ENCODE measurements around the gene C10orf62. TPM values are rescaled to one million over a fixed set of nuclear protein-coding genes. Genes with fewer than 3 reads are reported as not detected.

C10orf62 gene
- total and polyA plus RNA-seq, 2 of the 8 experiments (the other 6 are each of a cell fraction or from before 2014, with no cell fraction given): 0.05 TPM; not detected in 1

DNA sequence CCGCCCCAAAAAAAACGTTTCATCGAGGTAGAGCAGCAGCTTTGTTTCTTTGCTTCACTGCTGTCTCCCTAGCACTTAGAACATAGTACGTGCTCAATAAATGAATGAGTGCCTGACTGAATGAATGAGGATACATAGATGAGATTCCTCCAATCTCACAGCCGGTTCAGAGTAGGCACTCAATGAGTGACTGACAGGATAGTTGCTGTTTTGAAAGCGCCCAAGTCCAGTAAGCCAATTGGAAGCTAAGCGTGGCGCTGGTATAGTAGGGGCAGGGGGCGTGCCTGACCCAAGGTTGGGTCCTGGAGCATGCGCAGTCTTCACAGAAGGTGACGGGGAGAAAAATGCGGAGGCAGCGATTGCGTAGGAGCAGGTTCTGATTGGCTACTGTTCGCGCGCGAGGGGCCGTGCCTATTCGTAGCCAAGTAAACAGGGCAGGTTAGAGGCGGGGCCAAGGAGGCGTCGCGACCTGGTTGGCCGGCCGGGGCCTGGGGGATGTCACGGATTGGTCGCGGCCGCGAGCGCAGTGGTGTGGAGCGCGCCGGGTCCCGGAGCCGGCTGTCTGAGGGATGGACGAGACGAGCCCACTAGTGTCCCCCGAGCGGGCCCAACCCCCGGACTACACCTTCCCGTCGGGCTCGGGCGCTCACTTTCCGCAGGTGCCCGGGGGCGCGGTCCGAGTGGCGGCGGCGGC is 50.8 kb downstream of the C10orf62 start, which contains the start of gene PI4K2A (continued):
- TF ChIP-seq, protein P1, sequence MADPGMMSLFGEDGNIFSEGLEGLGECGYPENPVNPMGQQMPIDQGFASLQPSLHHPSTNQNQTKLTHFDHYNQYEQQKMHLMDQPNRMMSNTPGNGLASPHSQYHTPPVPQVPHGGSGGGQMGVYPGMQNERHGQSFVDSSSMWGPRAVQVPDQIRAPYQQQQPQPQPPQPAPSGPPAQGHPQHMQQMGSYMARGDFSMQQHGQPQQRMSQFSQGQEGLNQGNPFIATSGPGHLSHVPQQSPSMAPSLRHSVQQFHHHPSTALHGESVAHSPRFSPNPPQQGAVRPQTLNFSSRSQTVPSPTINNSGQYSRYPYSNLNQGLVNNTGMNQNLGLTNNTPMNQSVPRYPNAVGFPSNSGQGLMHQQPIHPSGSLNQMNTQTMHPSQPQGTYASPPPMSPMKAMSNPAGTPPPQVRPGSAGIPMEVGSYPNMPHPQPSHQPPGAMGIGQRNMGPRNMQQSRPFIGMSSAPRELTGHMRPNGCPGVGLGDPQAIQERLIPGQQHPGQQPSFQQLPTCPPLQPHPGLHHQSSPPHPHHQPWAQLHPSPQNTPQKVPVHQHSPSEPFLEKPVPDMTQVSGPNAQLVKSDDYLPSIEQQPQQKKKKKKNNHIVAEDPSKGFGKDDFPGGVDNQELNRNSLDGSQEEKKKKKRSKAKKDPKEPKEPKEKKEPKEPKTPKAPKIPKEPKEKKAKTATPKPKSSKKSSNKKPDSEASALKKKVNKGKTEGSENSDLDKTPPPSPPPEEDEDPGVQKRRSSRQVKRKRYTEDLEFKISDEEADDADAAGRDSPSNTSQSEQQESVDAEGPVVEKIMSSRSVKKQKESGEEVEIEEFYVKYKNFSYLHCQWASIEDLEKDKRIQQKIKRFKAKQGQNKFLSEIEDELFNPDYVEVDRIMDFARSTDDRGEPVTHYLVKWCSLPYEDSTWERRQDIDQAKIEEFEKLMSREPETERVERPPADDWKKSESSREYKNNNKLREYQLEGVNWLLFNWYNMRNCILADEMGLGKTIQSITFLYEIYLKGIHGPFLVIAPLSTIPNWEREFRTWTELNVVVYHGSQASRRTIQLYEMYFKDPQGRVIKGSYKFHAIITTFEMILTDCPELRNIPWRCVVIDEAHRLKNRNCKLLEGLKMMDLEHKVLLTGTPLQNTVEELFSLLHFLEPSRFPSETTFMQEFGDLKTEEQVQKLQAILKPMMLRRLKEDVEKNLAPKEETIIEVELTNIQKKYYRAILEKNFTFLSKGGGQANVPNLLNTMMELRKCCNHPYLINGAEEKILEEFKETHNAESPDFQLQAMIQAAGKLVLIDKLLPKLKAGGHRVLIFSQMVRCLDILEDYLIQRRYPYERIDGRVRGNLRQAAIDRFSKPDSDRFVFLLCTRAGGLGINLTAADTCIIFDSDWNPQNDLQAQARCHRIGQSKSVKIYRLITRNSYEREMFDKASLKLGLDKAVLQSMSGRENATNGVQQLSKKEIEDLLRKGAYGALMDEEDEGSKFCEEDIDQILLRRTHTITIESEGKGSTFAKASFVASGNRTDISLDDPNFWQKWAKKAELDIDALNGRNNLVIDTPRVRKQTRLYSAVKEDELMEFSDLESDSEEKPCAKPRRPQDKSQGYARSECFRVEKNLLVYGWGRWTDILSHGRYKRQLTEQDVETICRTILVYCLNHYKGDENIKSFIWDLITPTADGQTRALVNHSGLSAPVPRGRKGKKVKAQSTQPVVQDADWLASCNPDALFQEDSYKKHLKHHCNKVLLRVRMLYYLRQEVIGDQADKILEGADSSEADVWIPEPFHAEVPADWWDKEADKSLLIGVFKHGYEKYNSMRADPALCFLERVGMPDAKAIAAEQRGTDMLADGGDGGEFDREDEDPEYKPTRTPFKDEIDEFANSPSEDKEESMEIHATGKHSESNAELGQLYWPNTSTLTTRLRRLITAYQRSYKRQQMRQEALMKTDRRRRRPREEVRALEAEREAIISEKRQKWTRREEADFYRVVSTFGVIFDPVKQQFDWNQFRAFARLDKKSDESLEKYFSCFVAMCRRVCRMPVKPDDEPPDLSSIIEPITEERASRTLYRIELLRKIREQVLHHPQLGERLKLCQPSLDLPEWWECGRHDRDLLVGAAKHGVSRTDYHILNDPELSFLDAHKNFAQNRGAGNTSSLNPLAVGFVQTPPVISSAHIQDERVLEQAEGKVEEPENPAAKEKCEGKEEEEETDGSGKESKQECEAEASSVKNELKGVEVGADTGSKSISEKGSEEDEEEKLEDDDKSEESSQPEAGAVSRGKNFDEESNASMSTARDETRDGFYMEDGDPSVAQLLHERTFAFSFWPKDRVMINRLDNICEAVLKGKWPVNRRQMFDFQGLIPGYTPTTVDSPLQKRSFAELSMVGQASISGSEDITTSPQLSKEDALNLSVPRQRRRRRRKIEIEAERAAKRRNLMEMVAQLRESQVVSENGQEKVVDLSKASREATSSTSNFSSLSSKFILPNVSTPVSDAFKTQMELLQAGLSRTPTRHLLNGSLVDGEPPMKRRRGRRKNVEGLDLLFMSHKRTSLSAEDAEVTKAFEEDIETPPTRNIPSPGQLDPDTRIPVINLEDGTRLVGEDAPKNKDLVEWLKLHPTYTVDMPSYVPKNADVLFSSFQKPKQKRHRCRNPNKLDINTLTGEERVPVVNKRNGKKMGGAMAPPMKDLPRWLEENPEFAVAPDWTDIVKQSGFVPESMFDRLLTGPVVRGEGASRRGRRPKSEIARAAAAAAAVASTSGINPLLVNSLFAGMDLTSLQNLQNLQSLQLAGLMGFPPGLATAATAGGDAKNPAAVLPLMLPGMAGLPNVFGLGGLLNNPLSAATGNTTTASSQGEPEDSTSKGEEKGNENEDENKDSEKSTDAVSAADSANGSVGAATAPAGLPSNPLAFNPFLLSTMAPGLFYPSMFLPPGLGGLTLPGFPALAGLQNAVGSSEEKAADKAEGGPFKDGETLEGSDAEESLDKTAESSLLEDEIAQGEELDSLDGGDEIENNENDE (IDR thresholded peaks at IDR 0.05; ENCODE audit: insufficient replicate concordance, low read length): no peak
- TF ChIP-seq JUN (IDR thresholded peaks at IDR 0.05; ENCODE audit: low read depth, low read length) (no peak), TAF7 (optimal IDR thresholded peaks at IDR 0.05; ENCODE audit: borderline replicate concordance, low read depth, low read length) (peak; percentile 29), CTBP2 (IDR thresholded peaks at IDR 0.05; ENCODE audit: borderline replicate concordance, insufficient read depth, insufficient read length, low read length) (no peak), BCL11A (IDR thresholded peaks at IDR 0.05; ENCODE audit: low read depth in 2 of 2, low read length in 2 of 2) (no peak), HDAC6 (IDR thresholded peaks at IDR 0.05; ENCODE audit: low read depth, low read length) (no peak), SP2 (IDR thresholded peaks at IDR 0.05; ENCODE audit: low read length) (no peak)
- TF ChIP-seq, protein P2, sequence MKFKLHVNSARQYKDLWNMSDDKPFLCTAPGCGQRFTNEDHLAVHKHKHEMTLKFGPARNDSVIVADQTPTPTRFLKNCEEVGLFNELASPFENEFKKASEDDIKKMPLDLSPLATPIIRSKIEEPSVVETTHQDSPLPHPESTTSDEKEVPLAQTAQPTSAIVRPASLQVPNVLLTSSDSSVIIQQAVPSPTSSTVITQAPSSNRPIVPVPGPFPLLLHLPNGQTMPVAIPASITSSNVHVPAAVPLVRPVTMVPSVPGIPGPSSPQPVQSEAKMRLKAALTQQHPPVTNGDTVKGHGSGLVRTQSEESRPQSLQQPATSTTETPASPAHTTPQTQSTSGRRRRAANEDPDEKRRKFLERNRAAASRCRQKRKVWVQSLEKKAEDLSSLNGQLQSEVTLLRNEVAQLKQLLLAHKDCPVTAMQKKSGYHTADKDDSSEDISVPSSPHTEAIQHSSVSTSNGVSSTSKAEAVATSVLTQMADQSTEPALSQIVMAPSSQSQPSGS (IDR thresholded peaks at IDR 0.05; ENCODE audit: low read length): 0 out of 2 replicates have a peak, but pooled peaks have one; percentile 22
